NT2/D1 (cell line): ENCODE measurements around the gene PLPP1.

Source experiments
- SUZ12 ChIP-seq: IDR thresholded peaks from 2 replicates; pipeline ENCODE4 v1.6.1; 2011; ENCODE audit not compliant: insufficient read length, insufficient read depth; ENCODE audit errors: extremely low read depth
- YY1 ChIP-seq: IDR thresholded peaks from 2 replicates; pipeline ENCODE4 v1.6.1; 2011; ENCODE audit not compliant: insufficient read length, insufficient read depth
- ZNF274 ChIP-seq: IDR thresholded peaks from 2 replicates; pipeline ENCODE4 v1.6.1; 2011; ENCODE audit warnings: mild to moderate bottlenecking, low read depth, low read length

DNA sequence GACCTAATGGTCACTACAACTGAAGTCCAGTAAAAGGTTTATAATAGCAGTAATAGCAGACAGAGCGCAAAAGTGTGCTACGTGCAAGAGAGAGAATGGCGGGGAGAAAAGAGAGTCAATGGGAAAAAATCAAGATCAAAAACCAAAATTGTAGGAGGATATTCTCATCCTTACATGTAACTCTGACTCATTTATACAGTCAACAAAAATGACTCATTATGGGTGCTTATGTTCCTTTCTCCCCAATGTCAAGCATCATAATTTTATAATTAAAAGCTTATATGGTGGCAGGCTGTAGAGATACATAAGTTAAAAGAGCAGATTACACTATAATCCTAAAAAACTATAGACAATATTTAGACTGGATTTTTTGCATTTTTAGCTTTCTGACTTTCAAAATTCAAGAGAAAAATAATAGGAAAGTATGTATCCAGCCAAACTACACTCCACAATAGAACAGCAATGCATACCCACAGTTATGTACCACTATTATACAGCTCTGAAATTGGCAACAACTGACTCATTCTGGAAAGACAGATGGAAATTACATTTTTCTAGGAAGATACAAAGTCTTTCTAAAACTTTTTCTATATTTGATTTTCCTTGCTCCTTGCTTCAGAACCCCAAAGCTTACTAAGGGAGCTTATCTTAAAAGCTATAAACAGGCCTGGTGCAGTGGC lies 78.4 kb downstream of the PLPP1 start:
- TF ChIP-seq YY1, result no peak
- TF ChIP-seq ZNF274, result no peak
- TF ChIP-seq SUZ12, result no peak
